ENCODE results near the gene ADCY3.

Gene ADCY3

DNA sequence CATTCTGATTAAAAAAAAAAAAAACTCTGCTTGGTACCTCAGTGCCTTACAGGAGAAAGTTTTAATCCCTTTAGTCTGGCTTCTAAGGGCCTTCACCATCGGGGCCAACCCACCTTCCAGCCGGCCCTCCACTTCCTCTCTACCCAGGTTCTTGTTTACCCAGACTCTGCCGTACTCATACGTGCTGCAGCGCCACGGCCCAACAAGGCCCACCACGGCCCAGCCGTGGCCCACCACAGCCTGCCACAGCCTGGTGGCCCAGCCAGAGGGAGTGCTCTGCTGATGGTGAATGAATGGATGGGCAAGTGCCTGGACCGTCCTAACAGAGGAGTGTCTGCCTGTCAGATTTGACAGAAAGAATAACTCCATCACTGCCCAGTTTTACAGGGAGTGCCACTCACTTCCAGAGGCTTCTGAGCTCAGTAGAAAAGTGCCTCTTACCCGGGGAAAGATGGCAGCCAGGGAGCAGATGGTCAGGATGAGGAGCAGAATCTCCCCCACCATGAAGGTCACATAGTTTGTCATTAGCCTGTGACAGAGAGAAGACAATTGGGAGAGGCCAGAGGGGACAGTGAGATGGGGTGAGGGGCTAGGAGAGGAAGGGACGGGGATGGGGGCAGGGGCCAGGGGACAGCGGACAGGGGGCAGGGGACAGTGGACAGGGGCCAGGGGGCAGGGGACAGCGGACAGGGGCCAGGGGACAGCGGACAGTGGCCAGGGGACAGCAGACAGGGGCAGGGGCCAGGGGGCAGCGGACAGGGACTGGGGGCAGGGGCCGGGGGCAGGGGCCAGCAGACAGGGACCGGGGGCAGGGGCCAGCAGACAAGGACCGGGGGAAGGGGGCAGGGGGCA lies 88.6 kb downstream of the ADCY3 start:
- DNase-seq (ENCODE audit: low spot score), result no peak

- DNase-seq (ENCODE audit: low spot score), result no peak
Observed at GRCh38 chr2:24830786-24831185, 89.3 kb downstream of the ADCY3 start.

DNA sequence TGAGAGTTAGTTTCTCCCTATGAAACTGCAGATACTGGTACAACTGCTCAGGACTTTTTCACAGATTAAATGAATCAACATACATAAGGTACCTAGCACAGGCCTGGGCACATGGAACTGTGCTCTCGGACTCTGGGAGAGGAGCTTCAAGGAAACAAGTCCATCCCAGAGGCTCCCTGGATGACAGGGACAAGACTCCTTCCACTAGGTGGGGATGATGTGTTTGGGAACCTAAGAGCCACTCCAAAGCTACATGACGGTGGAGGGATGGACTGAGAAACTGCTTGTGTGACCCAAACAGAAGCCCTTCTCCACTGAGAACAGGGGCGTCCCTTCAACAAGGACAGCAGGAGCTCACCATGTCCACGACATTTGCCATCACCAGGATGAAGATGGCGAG lies 89.7 kb downstream of the ADCY3 start:
- DNase-seq (ENCODE audit: low spot score), result no peak

- no peak for DNase-seq (ENCODE audit: low spot score)
Observed at GRCh38 chr2:24828238-24828996, 91.6 kb downstream of the ADCY3 start.

GRCh38 chr2:24827321-24828237 lies 92.5 kb downstream of the ADCY3 start:
- DNase-seq (ENCODE audit: low spot score), result peak; percentile 73

DNA sequence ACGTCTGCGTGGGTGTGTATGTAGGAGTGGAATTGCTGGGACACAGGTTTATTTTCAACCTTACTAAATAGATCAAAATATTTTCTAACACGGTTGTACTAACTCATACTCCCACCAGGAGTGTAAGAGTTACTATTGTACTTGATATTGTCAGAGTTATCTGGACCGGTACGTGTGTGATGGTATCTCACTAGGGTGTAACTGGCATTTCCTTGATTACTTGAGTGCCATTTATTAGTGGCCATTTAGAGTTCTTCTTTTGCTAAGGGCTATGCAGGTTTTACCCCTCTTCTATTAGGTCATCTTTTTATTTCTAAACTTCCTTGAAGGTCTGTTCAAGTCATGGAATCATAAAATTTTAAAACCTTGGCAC lies 93.3 kb downstream of the ADCY3 start:
- no peak for DNase-seq (ENCODE audit: low spot score)

- DNase-seq (ENCODE audit: low spot score), result no peak
Observed at GRCh38 chr2:24825883-24826772, 93.9 kb downstream of the ADCY3 start.

DNA sequence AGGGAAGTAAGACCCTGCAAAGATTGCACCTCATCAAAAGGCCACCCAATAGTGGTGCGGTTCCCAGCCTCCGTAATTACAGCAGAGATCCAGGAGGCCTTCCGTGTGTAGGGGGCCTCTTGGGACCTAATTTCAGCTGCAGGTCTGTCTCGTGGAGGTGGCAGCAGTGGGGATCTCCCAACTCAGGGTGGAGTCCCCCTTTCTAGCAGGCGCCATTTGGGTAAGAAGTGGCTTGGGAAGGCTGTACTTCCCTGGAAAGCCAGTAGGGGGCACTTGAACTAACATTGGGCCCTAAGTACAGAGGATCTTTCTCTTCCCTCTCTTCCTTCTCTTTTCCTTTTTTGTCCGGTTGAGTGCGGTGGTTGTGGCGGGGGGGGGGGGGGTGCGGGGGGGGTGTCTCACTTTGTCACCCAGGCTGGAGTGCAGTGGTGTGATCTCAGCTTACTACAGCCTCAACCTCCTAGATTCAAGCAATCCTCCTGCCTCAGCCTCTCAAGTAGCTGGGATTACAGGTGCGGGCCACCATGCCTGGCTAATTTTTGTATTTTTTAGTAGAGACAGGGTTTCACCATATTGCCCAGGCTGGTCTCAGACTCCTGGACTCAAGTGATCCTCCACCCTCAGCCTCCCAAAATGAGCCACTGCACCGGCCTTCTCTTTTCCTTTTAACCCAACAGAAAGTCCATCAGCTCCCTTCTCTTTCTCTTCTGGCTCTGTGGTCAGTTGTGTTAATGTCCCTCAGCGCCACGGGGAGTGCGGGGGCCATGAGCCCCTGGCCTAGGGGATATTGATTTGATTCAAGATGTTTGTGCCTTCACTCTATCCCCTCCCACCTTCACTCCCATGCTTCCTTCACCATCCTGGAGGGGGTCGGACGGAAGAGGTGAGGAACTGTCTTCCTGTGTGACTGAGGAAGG lies 94.8 kb downstream of the ADCY3 start:
- no peak for DNase-seq (ENCODE audit: low spot score)

- no peak for DNase-seq (ENCODE audit: low spot score)
Observed at GRCh38 chr2:24824071-24824588, 95.9 kb downstream of the ADCY3 start.

GRCh38 chr2:24822049-24822706 lies 97.9 kb downstream of the ADCY3 start:
- DNase-seq (ENCODE audit: low spot score), result no peak

DNA sequence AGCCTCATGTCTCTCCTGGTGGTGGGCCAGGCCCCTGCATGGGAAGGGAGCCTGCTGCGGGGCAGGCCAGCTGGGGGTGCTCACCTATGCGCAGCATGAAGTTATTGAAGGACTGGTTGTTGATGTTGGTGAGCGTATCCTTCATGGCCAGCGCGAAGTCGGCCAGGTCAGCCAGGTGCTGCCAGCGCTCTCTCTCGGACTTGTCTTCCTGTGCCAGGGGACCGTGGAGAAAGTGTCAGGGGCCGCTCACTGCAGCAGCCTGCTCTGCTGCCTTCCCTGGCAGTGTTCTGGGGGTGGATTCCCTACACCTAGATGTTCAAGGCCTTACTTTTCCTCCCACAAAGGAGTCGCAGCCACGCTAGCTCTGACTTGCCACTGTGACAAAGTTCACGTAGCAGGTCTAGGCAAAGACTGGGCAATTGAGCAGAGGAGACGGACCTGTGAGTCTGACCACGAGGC lies 98.6 kb downstream of the ADCY3 start:
- DNase-seq (ENCODE audit: low spot score), result no peak

GRCh38 chr2:24820598-24821432 lies 99.2 kb downstream of the ADCY3 start:
- no peak for DNase-seq (ENCODE audit: low spot score)

DNA sequence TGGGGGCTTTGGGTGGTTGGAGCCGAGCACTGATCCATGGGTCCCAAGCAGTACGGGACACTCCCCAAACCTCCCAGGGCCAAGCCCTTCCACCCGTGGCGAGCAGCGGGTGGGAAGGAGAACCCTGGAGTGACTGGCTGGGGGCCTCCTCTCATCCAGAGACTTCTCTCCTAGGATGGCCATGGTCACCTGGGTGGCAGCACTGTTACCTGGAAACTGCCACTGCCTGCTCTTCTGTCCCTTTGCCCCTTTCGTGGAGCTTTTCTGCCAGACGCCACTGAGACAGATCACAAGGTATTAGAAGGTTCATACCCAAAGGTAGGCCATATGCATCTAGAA lies 99.9 kb downstream of the ADCY3 start:
- DNase-seq (ENCODE audit: low spot score), result no peak

GRCh38 chr2:24819442-24820174 lies 100.4 kb downstream of the ADCY3 start:
- DNase-seq (ENCODE audit: low spot score), result no peak

- no peak for DNase-seq (ENCODE audit: low spot score)
Observed at GRCh38 chr2:24818721-24819167, 101.3 kb downstream of the ADCY3 start.

GRCh38 chr2:24816884-24817283 lies 103.2 kb downstream of the ADCY3 start:
- no peak for DNase-seq (ENCODE audit: low spot score)

DNA sequence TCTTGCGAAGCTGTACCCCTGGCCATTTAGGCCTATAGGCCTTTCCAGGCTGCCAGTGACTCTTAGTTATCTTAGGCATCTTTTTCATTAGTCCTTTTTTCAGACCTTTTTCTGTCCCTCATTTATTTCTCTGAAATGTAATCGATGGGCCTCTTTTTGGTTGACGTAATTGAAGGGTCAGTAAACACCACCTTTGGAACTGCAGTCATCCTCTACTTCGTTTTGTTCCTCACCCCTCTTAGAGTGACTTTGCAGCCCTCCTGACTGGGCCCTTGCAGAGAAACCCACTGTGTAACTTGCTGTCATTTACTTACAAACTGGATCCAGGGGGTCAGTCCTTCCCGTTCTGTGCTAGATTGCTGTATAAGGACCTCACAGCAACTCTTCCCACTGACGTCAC lies 103.6 kb downstream of the ADCY3 start:
- no peak for DNase-seq (ENCODE audit: low spot score)

Data from SK-N-DZ (cell line).